Right lobe of liver (tissue), 4 donors: ENCODE results near the gene HOXA3.

ENCODE experiments used
- CTCF ChIP-seq, 4 donors: fragments of 200-600 bp in 3 of 4; fragments of 450-650 bp in 1 of 4; IDR thresholded peaks; one replicate each; pipeline versions ENCODE4 v1.5.1 to v1.8.0; 2016 to 2022; ENCODE audit warnings: antibody characterized with exemption in 4 of 4, mild to moderate bottlenecking in 2 of 4
- POLR2A ChIP-seq: fragments of 450-650 bp; IDR thresholded peaks from one replicate; pipeline ENCODE4 v1.6.1; 2017; ENCODE audit warnings: antibody characterized with exemption, mild to moderate bottlenecking
- donor health status: DM: no; HTN: no; CAD: no.
- donor health status: DM: no; HTN: no; CAD: no.
- donor health status: DM: no; HTN: yes; CAD: no.

DNA sequence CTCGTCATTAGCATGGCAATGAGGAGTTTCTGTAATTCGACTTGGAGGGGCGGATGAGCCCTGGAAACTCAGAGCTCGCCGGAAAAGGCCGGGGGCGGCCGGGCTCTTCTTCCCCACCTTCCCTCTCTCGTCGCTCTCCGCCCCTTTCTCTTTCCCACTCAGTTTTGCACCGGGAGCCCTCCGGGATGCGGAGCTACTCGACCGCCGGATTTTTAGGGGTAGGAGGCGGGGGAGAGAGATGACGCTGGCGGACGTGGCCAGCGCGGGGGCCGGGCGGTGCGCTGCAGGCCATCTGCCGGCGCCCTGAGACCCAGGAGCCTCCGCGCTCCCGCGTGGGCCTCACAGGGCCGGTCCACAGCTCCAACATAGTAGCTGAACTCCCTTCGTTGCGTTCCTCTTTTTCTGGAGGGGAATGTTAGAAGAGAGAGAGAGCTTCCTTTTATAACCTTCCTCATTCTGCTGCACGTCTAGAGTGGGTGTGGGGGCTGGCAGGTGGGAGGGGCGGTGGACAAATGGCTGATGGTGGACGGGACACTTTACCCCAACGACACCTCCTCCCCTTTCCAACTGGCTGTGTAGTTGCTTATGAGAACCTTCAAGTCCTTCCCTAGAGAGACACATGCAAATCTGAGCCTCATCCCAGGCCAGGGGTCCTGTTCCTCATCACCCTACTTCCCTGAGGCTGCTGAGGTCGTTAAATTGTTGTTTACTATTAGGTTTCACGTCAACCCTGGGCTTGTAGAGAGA lies 55.4 kb downstream of the HOXA3 start:
- no peak for TF ChIP-seq CTCF (IDR thresholded peaks at IDR 0.05)
- peak; percentile 11 for TF ChIP-seq POLR2A
